ENCODE measurements around the gene RAB13. TPM values are rescaled to one million over a fixed set of nuclear protein-coding genes. Genes with fewer than 3 reads are reported as not detected.

The RAB13 gene
- total and polyA plus RNA-seq, 2 of the 4 experiments (the other 2 are of a cell fraction), result 42.3 to 249 TPM

GRCh38 chr1:153960206-153960605 lies 25.9 kb downstream of the RAB13 start:
- CTCF ChIA-PET, result no interaction called here
- peaks cover 21% of the 10 kb centered on the region for H3K9me1 ChIP-seq (ENCODE audit: insufficient read depth, low read length)
- no peak overlapping the region for H3K18ac ChIP-seq (ENCODE audit: low read depth, low read length)
- no peak overlapping the region for H2BK5ac ChIP-seq (ENCODE audit: low read depth, low read length, poor library complexity, severe bottlenecking)
- H3K23ac ChIP-seq (ENCODE audit: low read depth, low read length), result no peak overlapping the region
- no peaks in the 10 kb centered on the region for H3K9me3 ChIP-seq (ENCODE audit: control insufficient read depth, insufficient read depth, low read length)
- H3K14ac ChIP-seq (replicated peaks; ENCODE audit: low read depth, low read length), result no peak overlapping the region
- peaks cover 31% of the 10 kb centered on the region for H4K20me1 ChIP-seq (ENCODE audit: insufficient read depth, low read length)
- no peak overlapping the region for H2AK9ac ChIP-seq (replicated peaks; ENCODE audit: low read depth, low read length, poor library complexity)
- H3K27me3 ChIP-seq (ENCODE audit: control insufficient read depth, insufficient read depth, low read length), result no peaks in the 10 kb centered on the region
- intact Hi-C loops (cut with micrococcal nuclease) (no loop called here), in situ Hi-C loops (cut with MboI; ENCODE audit: low sequenced_read_pairs) (loop anchor here (25.0 kb wide), 1 partner anchor 423 kb away; the partner anchor contains the start of genes S100A3, S100A4, S100A5 and S100A6), dilution Hi-C loops (cut with HindIII; ENCODE audit: low sequenced_read_pairs, unreplicated experiment) (no loop called here)
- H3K27ac ChIP-seq (ENCODE audit: insufficient read depth, low read length), result no peak overlapping the region
- ATAC-seq (ENCODE audit: low read depth) (no peak), DNase-seq (no peak)
- peaks cover 18% of the 10 kb centered on the region for H3K4me1 ChIP-seq (ENCODE audit: control insufficient read depth, insufficient read depth, low read length)
- POLR2A ChIA-PET (ENCODE audit: unreplicated experiment), result no interaction called here
- no peak overlapping the region for H4K8ac ChIP-seq (ENCODE audit: low read depth in 2 of 2, low read length in 2 of 2)
- H4K91ac ChIP-seq (ENCODE audit: insufficient read depth, low read depth, low read length), result no peak overlapping the region
- WGBS, 2 experiments (ENCODE audit: extremely low coverage in 2 of 2, insufficient read length in 1 of 2), result 83% methylated on average over 8 of the region's 11 CpGs; no CpG with 5 or more reads in 1 of the 2 experiments
- no TSS peak for BruUV-seq (replicated peaks)
- H2AFZ ChIP-seq (replicated peaks; ENCODE audit: low read length, poor library complexity), result no peak overlapping the region
- H3K4me2 ChIP-seq (ENCODE audit: low read depth, low read length), result no peak overlapping the region
- no peak for TF ChIP-seq RCOR1 (IDR thresholded peaks at IDR 0.05; ENCODE audit: insufficient replicate concordance, low read length)
- TF ChIP-seq, protein P1, sequence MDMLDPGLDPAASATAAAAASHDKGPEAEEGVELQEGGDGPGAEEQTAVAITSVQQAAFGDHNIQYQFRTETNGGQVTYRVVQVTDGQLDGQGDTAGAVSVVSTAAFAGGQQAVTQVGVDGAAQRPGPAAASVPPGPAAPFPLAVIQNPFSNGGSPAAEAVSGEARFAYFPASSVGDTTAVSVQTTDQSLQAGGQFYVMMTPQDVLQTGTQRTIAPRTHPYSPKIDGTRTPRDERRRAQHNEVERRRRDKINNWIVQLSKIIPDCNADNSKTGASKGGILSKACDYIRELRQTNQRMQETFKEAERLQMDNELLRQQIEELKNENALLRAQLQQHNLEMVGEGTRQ (IDR thresholded peaks at IDR 0.05; ENCODE audit: low read depth, low read length), result no peak
- TF ChIP-seq MXI1 (IDR thresholded peaks at IDR 0.05; ENCODE audit: borderline replicate concordance, low read depth, low read length), result no peak
- TF ChIP-seq SMC3 (IDR thresholded peaks at IDR 0.05; ENCODE audit: low read depth, low read length), result no peak
- TF ChIP-seq RFX5 (IDR thresholded peaks at IDR 0.05; ENCODE audit: low read depth, low read length), result no peak
- no peak for TF ChIP-seq CEBPB (IDR thresholded peaks at IDR 0.05; ENCODE audit: low read depth, low read length)
- no peak for TF ChIP-seq BHLHE40 (IDR thresholded peaks at IDR 0.05; ENCODE audit: low read depth, low read length)
- no peak for TF ChIP-seq MAZ (IDR thresholded peaks at IDR 0.05; ENCODE audit: borderline replicate concordance, low read depth, low read length)
- H3K56ac ChIP-seq (ENCODE audit: extremely low read depth, insufficient read depth, low read length), result no peak overlapping the region
- H2AK5ac ChIP-seq (ENCODE audit: low read depth, low read length), result no peak overlapping the region
- no peak overlapping the region for H3K4me3 ChIP-seq (ENCODE audit: insufficient read depth, low read depth, low read length)
- H3K79me1 ChIP-seq (ENCODE audit: low read depth in 1 of 2, low read length in 2 of 2), result peaks cover 14 to 72% of the 10 kb centered on the region in 2 experiments
- no peak overlapping the region for H3K9ac ChIP-seq (ENCODE audit: low read depth, low read length)
- no peak overlapping the region for H2BK15ac ChIP-seq (ENCODE audit: low read depth, low read length)
- no peak overlapping the region for H2BK20ac ChIP-seq (ENCODE audit: low read depth, low read length)
- no peak overlapping the region for H3K4ac ChIP-seq (ENCODE audit: low read depth, low read length)
- H3K36me3 ChIP-seq (ENCODE audit: control insufficient read depth, insufficient read depth, low read length), result peaks cover 13% of the 10 kb centered on the region; the same call in 1 of the 2 replicates
- no peak overlapping the region for H4K5ac ChIP-seq (ENCODE audit: low read depth, low read length)
- H2BK120ac ChIP-seq (ENCODE audit: low read depth, low read length), result no peak overlapping the region
